A549 (cell line): Measurements from ENCODE around the gene CRYBG2. TPM values are rescaled to one million over a fixed set of nuclear protein-coding genes. Genes with fewer than 3 reads are reported as not detected.

ENCODE experiments used
- ATAC-seq, 2 experiments: fragments of 200-7000 bp in 1 of 2; fragments of >200 bp in 1 of 2; cut with Nextera tagmentation in 1 of 2; cut with Tn5 transposase in 1 of 2; 3 replicates each; pipeline versions ENCODE4 v1.8.0 to v1.9.1; 2018 to 2020; ENCODE audit warnings: mild to moderate bottlenecking in 1 of 2, moderate library complexity in 1 of 2
- CTCF ChIA-PET: fragments of 300-600 bp; sonication (Branson Sonifier 250); formaldehyde crosslinking; extraction: SDS; loops from one replicate; lab custom pipeline; 2021; ENCODE audit warnings: antibody characterized with exemption, inconsistent platforms; lab: Yijun Ruan, JAX
- POLR2A ChIA-PET: fragments of 350-600 bp; formaldehyde crosslinking; extraction: SDS; loops from one replicate; lab custom pipeline; 2021; ENCODE audit warnings: antibody characterized with exemption, inconsistent platforms; lab: Yijun Ruan, JAX
- DNase-seq, 2 experiments: peaks; one replicate each; pipeline versions ENCODE4 v3.0.0 to v3.0.0-alpha.2; 2011 to 2016; ENCODE audit warnings: low read depth in 1 of 2, low spot score in 1 of 2
- FAIRE-seq: peaks from 2 replicates; lab custom pipeline; 2011; peaks lifted over from hg19 to GRCh38; lab: Jason Lieb, UNC
- H3K27ac ChIP-seq, 2 experiments: fragments of >200 bp; sonication (Bioruptor Twin); formaldehyde crosslinking; 3 replicates each; pipeline ENCODE4 v1.5.1; 2016 to 2017
- H3K4me1 ChIP-seq: fragments of >200 bp; sonication (Bioruptor Twin); formaldehyde crosslinking; 3 replicates; pipeline ENCODE4 v1.6.1; 2016
- H3K4me2 ChIP-seq: fragments of >200 bp; sonication (Bioruptor Twin); formaldehyde crosslinking; 3 replicates; pipeline ENCODE4 v1.6.1; 2016
- H3K4me3 ChIP-seq: fragments of >200 bp; sonication (Bioruptor Twin); formaldehyde crosslinking; 3 replicates; pipeline ENCODE4 v1.5.1; 2016
- H3K9me3 ChIP-seq: fragments of >200 bp; sonication (Bioruptor Twin); formaldehyde crosslinking; 3 replicates; pipeline ENCODE4 v1.6.1; 2016
- ATOH8 ChIP-seq: fragments of 250-450 bp; sonication (Bioruptor Pico); IDR thresholded peaks from 2 replicates; pipeline ENCODE4 v1.5.0; 2020; ENCODE audit warnings: low read depth, mild to moderate bottlenecking, moderate library complexity
- BCL3 ChIP-seq: fragments of >200 bp; sonication (Bioruptor Twin); formaldehyde crosslinking; IDR thresholded peaks from 3 replicates; pipeline ENCODE4 v1.6.1; 2016
- CBX2 ChIP-seq: fragments of 200-600 bp; sonication (generic); IDR thresholded peaks from 2 replicates; pipeline ENCODE4 v1.6.1; 2016; ENCODE audit warnings: low read depth, mild to moderate bottlenecking, borderline replicate concordance
- CHD2 ChIP-seq: fragments of 150-350 bp; IDR thresholded peaks from 2 replicates; pipeline ENCODE4 v1.6.1; 2014; ENCODE audit warnings: low read length; ENCODE audit not compliant: partially characterized antibody
- CHD4 ChIP-seq: fragments of 200-600 bp; sonication (generic); IDR thresholded peaks from 2 replicates; pipeline ENCODE4 v1.6.1; 2016; ENCODE audit warnings: antibody characterized with exemption, mild to moderate bottlenecking, borderline replicate concordance
- EHF ChIP-seq: fragments of 250-450 bp; sonication (Bioruptor Pico); IDR thresholded peaks from 2 replicates; pipeline ENCODE4 v1.5.0; 2020; ENCODE audit warnings: mild to moderate bottlenecking
- ELK1 ChIP-seq: fragments of 150-350 bp; IDR thresholded peaks from 2 replicates; pipeline ENCODE4 v1.6.1; 2014; ENCODE audit warnings: low read depth, mild to moderate bottlenecking, low read length
- EP300 ChIP-seq, 2 experiments: fragments of >200 bp; sonication (Bioruptor Twin); formaldehyde crosslinking; IDR thresholded peaks; 2 replicates in 1 of 2; 3 replicates in 1 of 2; pipeline ENCODE4 v1.6.1; 2016 to 2017
- FOSL2 ChIP-seq, 2 experiments: fragments of 450-650 bp in 1 of 2; fragments of >200 bp in 1 of 2; sonication (Bioruptor Twin) in 1 of 2; formaldehyde crosslinking; IDR thresholded peaks; 2 replicates each; pipeline versions ENCODE4 v1.5.0 to v1.6.1; 2016 to 2020; ENCODE audit warnings: mild to moderate bottlenecking in 1 of 2, moderate library complexity in 1 of 2
- FOXS1 ChIP-seq: fragments of 250-450 bp; sonication (Bioruptor Pico); IDR thresholded peaks from 2 replicates; pipeline ENCODE4 v1.5.0; 2020; ENCODE audit warnings: mild to moderate bottlenecking, moderate library complexity
- GATA3 ChIP-seq: IDR thresholded peaks from 2 replicates; pipeline ENCODE4 v1.6.1; 2012; ENCODE audit warnings: borderline replicate concordance
- HOXB13 ChIP-seq: fragments of 250-450 bp; sonication (Bioruptor Pico); IDR thresholded peaks from 2 replicates; pipeline ENCODE4 v1.5.0; 2020; ENCODE audit warnings: low read depth, mild to moderate bottlenecking, moderate library complexity
- HOXB5 ChIP-seq: fragments of 250-450 bp; sonication (Bioruptor Pico); IDR thresholded peaks from 2 replicates; pipeline ENCODE4 v1.5.0; 2020; ENCODE audit warnings: mild to moderate bottlenecking, moderate library complexity
- JUN ChIP-seq, 2 experiments: fragments of >200 bp; sonication (Bioruptor Twin); formaldehyde crosslinking; IDR thresholded peaks; 2 replicates in 1 of 2; 3 replicates in 1 of 2; pipeline ENCODE4 v1.6.1; 2016 to 2017
- JUNB ChIP-seq: fragments of >200 bp; sonication (Bioruptor Twin); formaldehyde crosslinking; IDR thresholded peaks from 2 replicates; pipeline ENCODE4 v1.6.1; 2016
- KDM5A ChIP-seq: fragments of 200-600 bp; sonication (generic); IDR thresholded peaks from 2 replicates; pipeline ENCODE4 v1.6.1; 2016; ENCODE audit warnings: antibody characterized with exemption, mild to moderate bottlenecking
- NFE2L2 ChIP-seq: fragments of 150-350 bp; conservative IDR thresholded peaks from 2 replicates; pipeline ENCODE4 v1.6.1; 2014; ENCODE audit warnings: low read length
- NR3C1 ChIP-seq: fragments of >200 bp; sonication (Bioruptor Twin); formaldehyde crosslinking; IDR thresholded peaks from 3 replicates; pipeline ENCODE4 v1.6.1; 2017
- RAD21 ChIP-seq, 2 experiments: fragments of >200 bp in 1 of 2; sonication (Bioruptor Twin) in 1 of 2; formaldehyde crosslinking in 1 of 2; IDR thresholded peaks in 1 of 2; conservative IDR thresholded peaks in 1 of 2; 2 replicates in 1 of 2; 3 replicates in 1 of 2; pipeline ENCODE4 v1.6.1; 2012 to 2018; ENCODE audit warnings: inconsistent platforms in 1 of 2
- ZFP36 ChIP-seq: fragments of 450-650 bp; IDR thresholded peaks from 2 replicates; pipeline ENCODE4 v1.6.1; 2014; ENCODE audit warnings: borderline replicate concordance; ENCODE audit not compliant: partially characterized antibody
- WGBS: methylation state at CpG from one replicate; pipeline ENCODE4 v1.1.6; 2017; ENCODE audit errors: missing lambda C conversion rate; 5-methylcytosine and 5-hydroxymethylcytosine counted together
- polyA plus RNA-seq, 4 experiments: library from polyadenylated mRNA; depleted of rRNA in 3 of 4; stranded (reverse); fragments of >200 nt; fragmentation: RNase III in 1 of 4; extraction: RNeasy Plus Mini Kit Qiagen cat#74134 plus additional on column Dnase treatment in 1 of 4; gene quantifications; 2 replicates in 3 of 4; 3 replicates in 1 of 4; pipeline ENCODE4 v1.2.3, GENCODE V29; 2011 to 2017
- TF ChIP-seq, protein P1 (sequence below): IDR thresholded peaks from 2 replicates; pipeline ENCODE4 v1.6.1; 2012

Gene CRYBG2
- polyA plus RNA-seq, 2 of the 4 experiments (the other 2 are of a cell fraction): 0.67 to 2.7 TPM

DNA sequence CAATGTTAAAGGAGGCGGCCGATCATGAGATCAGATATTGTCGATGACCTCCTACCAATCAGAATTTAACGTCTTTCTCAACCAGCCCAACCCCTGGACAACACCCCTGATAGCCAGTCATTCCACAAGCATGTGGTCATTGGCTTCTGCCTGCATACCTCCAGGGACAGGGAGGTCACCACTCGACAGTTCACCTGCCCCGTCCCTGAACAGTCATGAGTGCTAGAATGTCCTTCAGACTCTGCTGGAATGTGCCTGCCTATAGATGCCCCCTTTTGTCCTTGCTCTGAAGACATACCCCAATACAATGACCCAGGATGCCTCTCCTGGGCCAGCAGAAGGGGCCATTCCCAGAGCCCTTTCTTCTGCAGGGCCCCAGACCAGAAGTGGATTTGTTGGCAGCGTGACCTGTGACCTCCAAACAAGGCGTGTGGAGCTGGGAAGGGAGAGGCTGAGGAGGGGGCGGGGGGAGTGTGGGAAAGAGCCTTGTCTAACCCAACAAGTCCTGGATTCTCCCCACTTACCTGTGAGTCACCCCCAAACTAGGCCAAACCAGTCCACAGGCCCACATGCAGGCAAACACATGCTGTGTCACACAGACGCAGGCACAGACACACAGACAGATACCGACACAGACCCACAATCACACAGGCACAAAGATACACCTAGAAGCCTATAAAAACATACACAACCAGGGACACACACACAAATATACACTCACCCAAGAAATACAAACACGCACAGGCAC is 2.2 kb downstream of the CRYBG2 start:
- no peak for FAIRE-seq
- WGBS: 38% methylated on average over 9 of the region's 12 CpGs
- Histone ChIP-seq H3K4me3 (no peak overlapping the region), H3K9me3 (no peaks in the 10 kb centered on the region), H3K27ac (peak overlapping the region; percentile 78 to 95), H3K4me2 (peak overlapping the region; percentile 64), H3K4me1 (peaks cover 61% of the 10 kb centered on the region)
- POLR2A ChIA-PET: interaction anchor here (0.6 kb wide), 1 partner anchor 29 kb away, joined by 3 read pairs; no protein-coding TSS in a partner anchor
- TF ChIP-seq ZFP36 (peak; percentile 54), CHD2 (no peak), FOXS1 (CRISPR knock-in tag) (no peak), ATOH8 (CRISPR knock-in tag) (no peak), NFE2L2 (no peak)
- peak; percentile 46 to 61; a peak in 5 of 6 replicates for ATAC-seq
- DNase-seq: peak; percentile 16 to 78
- CTCF ChIA-PET: interaction anchor here (1.0 to 2.3 kb wide), 3 partner anchors 12 to 66 kb away, joined by 3 to 9 read pairs (median 5); partner anchors contain the start of gene CD52

GRCh38 chr1:26350701-26351589 is 3.0 kb downstream of the CRYBG2 start:
- H3K4me3 ChIP-seq: no peak overlapping the region
- H3K27ac ChIP-seq: peak overlapping the region; percentile 78 to 95
- ATAC-seq: peak; percentile 41 to 62; a peak in 4 of 6 replicates
- whole genome bisulfite sequencing: 62% methylated on average over 9 of the region's 9 CpGs
- DNase-seq: peak in 1 of 2 experiments; percentile 77
- no peaks in the 10 kb centered on the region for H3K9me3 ChIP-seq
- TF ChIP-seq, protein P1, sequence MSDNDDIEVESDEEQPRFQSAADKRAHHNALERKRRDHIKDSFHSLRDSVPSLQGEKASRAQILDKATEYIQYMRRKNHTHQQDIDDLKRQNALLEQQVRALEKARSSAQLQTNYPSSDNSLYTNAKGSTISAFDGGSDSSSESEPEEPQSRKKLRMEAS: no peak
- no peak for TF ChIP-seq HOXB13 (CRISPR knock-in tag)
- no peak for TF ChIP-seq CBX2
- peak; percentile 50; the same call in 1 of the 2 replicates for TF ChIP-seq GATA3
- no peak for TF ChIP-seq KDM5A
- peak; percentile 40; the same call in 1 of the 2 replicates for TF ChIP-seq JUNB
- TF ChIP-seq NR3C1: no peak
- no peak for TF ChIP-seq CHD4
- peak in 1 of 2 experiments; percentile 56; a peak in 1 of 5 replicates for TF ChIP-seq JUN (IDR thresholded peaks at IDR 0.05)
- peak; percentile 19 to 55; a peak in 3 of 5 replicates for TF ChIP-seq EP300 (IDR thresholded peaks at IDR 0.05)
- TF ChIP-seq EHF (CRISPR knock-in tag): no peak
- TF ChIP-seq ELK1: no peak
- TF ChIP-seq RAD21 (conservative IDR thresholded peaks at IDR 0.05 in 1 of 2, IDR thresholded peaks at IDR 0.05 in 1 of 2): no peak
- no peak for TF ChIP-seq FOSL2 (IDR thresholded peaks at IDR 0.05)
- TF ChIP-seq FOSL2 (CRISPR knock-in tag; IDR thresholded peaks at IDR 0.05): peak; percentile 68
- no peak for TF ChIP-seq BCL3
- TF ChIP-seq HOXB5 (CRISPR knock-in tag): no peak
- TF ChIP-seq, all 56 proteins: peak for 5
- peak overlapping the region; percentile 64 for H3K4me2 ChIP-seq
- no peak for FAIRE-seq
- ChIA-PET CTCF (interaction anchor here (1.0 to 6.1 kb wide), 4 partner anchors 13 to 32 kb away, joined by 3 to 42 read pairs (median 7); partner anchors contain the start of gene CD52), POLR2A (interaction anchor here (0.6 kb wide), 1 partner anchor 28 kb away, joined by 3 read pairs; no protein-coding TSS in a partner anchor)
- H3K4me1 ChIP-seq: peaks cover 56% of the 10 kb centered on the region
